ENCODE measurements around the gene SRSF12. TPM values are rescaled to one million over a fixed set of nuclear protein-coding genes. Genes with fewer than 3 reads are reported as not detected.

The SRSF12 gene
- total and polyA plus RNA-seq, 9 of the 15 experiments (the other 6 are each of a cell fraction or from before 2014, with no cell fraction given): not detected

DNA sequence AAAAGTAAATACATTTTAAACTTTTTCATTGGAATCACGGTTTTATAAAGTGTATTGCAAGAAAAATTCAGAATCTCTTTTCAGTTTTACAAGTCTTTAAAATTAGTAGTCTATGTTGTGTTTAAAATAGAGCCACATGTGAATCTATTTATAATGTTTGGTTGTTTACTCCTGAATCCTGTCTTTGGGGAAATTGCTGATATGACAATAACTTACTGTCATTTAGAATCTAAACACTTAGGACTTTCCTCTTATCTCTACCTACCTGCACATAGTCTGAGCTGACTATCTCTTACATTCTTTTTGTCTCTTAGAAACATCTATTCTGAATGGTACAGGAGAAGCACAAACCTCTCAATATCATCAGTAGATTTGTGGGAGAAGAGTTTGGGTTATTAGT is 4.1 kb upstream of the SRSF12 start (continued):
- TF ChIP-seq, protein P1, sequence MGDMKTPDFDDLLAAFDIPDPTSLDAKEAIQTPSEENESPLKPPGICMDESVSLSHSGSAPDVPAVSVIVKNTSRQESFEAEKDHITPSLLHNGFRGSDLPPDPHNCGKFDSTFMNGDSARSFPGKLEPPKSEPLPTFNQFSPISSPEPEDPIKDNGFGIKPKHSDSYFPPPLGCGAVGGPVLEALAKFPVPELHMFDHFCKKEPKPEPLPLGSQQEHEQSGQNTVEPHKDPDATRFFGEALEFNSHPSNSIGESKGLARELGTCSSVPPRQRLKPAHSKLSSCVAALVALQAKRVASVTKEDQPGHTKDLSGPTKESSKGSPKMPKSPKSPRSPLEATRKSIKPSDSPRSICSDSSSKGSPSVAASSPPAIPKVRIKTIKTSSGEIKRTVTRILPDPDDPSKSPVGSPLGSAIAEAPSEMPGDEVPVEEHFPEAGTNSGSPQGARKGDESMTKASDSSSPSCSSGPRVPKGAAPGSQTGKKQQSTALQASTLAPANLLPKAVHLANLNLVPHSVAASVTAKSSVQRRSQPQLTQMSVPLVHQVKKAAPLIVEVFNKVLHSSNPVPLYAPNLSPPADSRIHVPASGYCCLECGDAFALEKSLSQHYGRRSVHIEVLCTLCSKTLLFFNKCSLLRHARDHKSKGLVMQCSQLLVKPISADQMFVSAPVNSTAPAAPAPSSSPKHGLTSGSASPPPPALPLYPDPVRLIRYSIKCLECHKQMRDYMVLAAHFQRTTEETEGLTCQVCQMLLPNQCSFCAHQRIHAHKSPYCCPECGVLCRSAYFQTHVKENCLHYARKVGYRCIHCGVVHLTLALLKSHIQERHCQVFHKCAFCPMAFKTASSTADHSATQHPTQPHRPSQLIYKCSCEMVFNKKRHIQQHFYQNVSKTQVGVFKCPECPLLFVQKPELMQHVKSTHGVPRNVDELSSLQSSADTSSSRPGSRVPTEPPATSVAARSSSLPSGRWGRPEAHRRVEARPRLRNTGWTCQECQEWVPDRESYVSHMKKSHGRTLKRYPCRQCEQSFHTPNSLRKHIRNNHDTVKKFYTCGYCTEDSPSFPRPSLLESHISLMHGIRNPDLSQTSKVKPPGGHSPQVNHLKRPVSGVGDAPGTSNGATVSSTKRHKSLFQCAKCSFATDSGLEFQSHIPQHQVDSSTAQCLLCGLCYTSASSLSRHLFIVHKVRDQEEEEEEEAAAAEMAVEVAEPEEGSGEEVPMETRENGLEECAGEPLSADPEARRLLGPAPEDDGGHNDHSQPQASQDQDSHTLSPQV (IDR thresholded peaks at IDR 0.05): no peak
- TF ChIP-seq MAFF (IDR thresholded peaks at IDR 0.05; ENCODE audit: low read length) (peak; percentile 88), SMARCE1 (IDR thresholded peaks at IDR 0.05) (no peak), ZSCAN32 (CRISPR knock-in tag; IDR thresholded peaks at IDR 0.05) (no peak), ZNF316 (IDR thresholded peaks at IDR 0.05) (peak; percentile 93), BRD4 (IDR thresholded peaks at IDR 0.05) (no peak), EGR1 (conservative IDR thresholded peaks at IDR 0.05) (no peak), MAFG (tag; conservative IDR thresholded peaks at IDR 0.05) (peak; percentile 82), ZNF253 (CRISPR knock-in tag; conservative IDR thresholded peaks at IDR 0.05) (no peak)
- TF ChIP-seq, protein P2, sequence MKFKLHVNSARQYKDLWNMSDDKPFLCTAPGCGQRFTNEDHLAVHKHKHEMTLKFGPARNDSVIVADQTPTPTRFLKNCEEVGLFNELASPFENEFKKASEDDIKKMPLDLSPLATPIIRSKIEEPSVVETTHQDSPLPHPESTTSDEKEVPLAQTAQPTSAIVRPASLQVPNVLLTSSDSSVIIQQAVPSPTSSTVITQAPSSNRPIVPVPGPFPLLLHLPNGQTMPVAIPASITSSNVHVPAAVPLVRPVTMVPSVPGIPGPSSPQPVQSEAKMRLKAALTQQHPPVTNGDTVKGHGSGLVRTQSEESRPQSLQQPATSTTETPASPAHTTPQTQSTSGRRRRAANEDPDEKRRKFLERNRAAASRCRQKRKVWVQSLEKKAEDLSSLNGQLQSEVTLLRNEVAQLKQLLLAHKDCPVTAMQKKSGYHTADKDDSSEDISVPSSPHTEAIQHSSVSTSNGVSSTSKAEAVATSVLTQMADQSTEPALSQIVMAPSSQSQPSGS (CRISPR knock-in tag; IDR thresholded peaks at IDR 0.05): no peak
- TF ChIP-seq, protein P3, sequence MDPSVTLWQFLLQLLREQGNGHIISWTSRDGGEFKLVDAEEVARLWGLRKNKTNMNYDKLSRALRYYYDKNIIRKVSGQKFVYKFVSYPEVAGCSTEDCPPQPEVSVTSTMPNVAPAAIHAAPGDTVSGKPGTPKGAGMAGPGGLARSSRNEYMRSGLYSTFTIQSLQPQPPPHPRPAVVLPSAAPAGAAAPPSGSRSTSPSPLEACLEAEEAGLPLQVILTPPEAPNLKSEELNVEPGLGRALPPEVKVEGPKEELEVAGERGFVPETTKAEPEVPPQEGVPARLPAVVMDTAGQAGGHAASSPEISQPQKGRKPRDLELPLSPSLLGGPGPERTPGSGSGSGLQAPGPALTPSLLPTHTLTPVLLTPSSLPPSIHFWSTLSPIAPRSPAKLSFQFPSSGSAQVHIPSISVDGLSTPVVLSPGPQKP (CRISPR knock-in tag; IDR thresholded peaks at IDR 0.05): no peak
- TF ChIP-seq, protein P4, sequence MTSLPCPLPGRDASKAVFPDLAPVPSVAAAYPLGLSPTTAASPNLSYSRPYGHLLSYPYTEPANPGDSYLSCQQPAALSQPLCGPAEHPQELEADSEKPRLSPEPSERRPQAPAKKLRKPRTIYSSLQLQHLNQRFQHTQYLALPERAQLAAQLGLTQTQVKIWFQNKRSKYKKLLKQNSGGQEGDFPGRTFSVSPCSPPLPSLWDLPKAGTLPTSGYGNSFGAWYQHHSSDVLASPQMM (CRISPR knock-in tag; IDR thresholded peaks at IDR 0.05): no peak

Data from K562 (cell line).